Vagina (tissue), 2 donors: ENCODE measurements around the gene TIPIN. TPM values are rescaled to one million over a fixed set of nuclear protein-coding genes. Genes with fewer than 3 reads are reported as not detected.
"Not testable (repeated sequence)": the region's sequence is repeated elsewhere in the genome, so short reads cannot be mapped to it uniquely, and the experiment has no call there.

Source experiments
- DNase-seq, 2 donors: peaks; one replicate each; pipeline ENCODE4 v3.0.0-alpha.2; 2017; ENCODE audit errors: extremely low spot score in 2 of 2
- H3K27ac ChIP-seq: fragments of 200-600 bp; sonication (generic); one replicate; pipeline ENCODE4 v1.5.1; 2019
- H3K27me3 ChIP-seq: fragments of 200-600 bp; sonication (generic); one replicate; pipeline ENCODE4 v1.5.1; 2019
- H3K36me3 ChIP-seq, 2 donors: fragments of 200-600 bp; sonication (generic); one replicate each; pipeline ENCODE4 v1.5.1; 2017 to 2019
- H3K4me1 ChIP-seq: fragments of 200-600 bp; sonication (generic); one replicate; pipeline ENCODE4 v1.5.1; 2019
- H3K4me3 ChIP-seq, 2 donors: fragments of 200-600 bp; sonication (generic); 1 replicate in 1 of 2; 2 replicates in 1 of 2; pipeline ENCODE4 v1.5.1; 2016 to 2019
- H3K9me3 ChIP-seq: fragments of 200-600 bp; sonication (generic); one replicate; pipeline ENCODE4 v1.5.1; 2019
- CTCF ChIP-seq, 3 experiments: fragments of 450-650 bp in 2 of 3; fragments of 200-600 bp in 1 of 3; sonication (generic) in 1 of 3; IDR thresholded peaks; one replicate each; pipeline ENCODE4 v1.5.1; 2017 to 2019; ENCODE audit warnings: antibody characterized with exemption in 3 of 3, mild to moderate bottlenecking in 2 of 3, moderate library complexity in 2 of 3
- POLR2A ChIP-seq, 2 donors: fragments of 450-650 bp; IDR thresholded peaks; one replicate each; pipeline ENCODE4 v1.6.1; 2017; ENCODE audit warnings: antibody characterized with exemption in 2 of 2, mild to moderate bottlenecking in 2 of 2, moderate library complexity in 2 of 2
- POLR2AphosphoS5 ChIP-seq, 2 donors: sonication (generic); formaldehyde crosslinking; IDR thresholded peaks; one replicate each; pipeline ENCODE4 v1.9.0; 2017; ENCODE audit warnings: antibody characterized with exemption in 2 of 2, mild to moderate bottlenecking in 2 of 2, low read depth in 1 of 2; ENCODE audit not compliant: insufficient read depth in 1 of 2
- intact Hi-C: fragments of 100-400 bp; cut with DNase I; formaldehyde crosslinking; loops from one replicate; pipeline ENCODE4 v1.15.1; 2023
- total RNA-seq: library from RNA; depleted of rRNA; stranded (reverse); fragments of >200 nt; gene quantifications from one replicate; pipeline ENCODE4 v1.2.3, GENCODE V29; 2016

The TIPIN gene
- total RNA-seq, 1 donor from 2014 or later = 7.9 TPM

GRCh38 chr15:66394915-66395314 is 38.4 kb upstream of the TIPIN start:
- TF ChIP-seq CTCF (IDR thresholded peaks at IDR 0.05) = no peak
- no peak for TF ChIP-seq POLR2AphosphoS5 (IDR thresholded peaks at IDR 0.05; ENCODE audit: insufficient read depth in 1 of 2, low read depth in 1 of 2)
- TF ChIP-seq POLR2A (IDR thresholded peaks at IDR 0.05) = no peak
- H3K4me3 ChIP-seq = no peak overlapping the region
- no peaks in the 10 kb centered on the region for H3K36me3 ChIP-seq
- no peaks in the 10 kb centered on the region for H3K27me3 ChIP-seq
- H3K27ac ChIP-seq = no peak overlapping the region
- no peaks in the 10 kb centered on the region for H3K9me3 ChIP-seq
- DNase-seq = no peak
- peaks cover 28% of the 10 kb centered on the region for H3K4me1 ChIP-seq
- intact Hi-C loops = no loop called here

DNA sequence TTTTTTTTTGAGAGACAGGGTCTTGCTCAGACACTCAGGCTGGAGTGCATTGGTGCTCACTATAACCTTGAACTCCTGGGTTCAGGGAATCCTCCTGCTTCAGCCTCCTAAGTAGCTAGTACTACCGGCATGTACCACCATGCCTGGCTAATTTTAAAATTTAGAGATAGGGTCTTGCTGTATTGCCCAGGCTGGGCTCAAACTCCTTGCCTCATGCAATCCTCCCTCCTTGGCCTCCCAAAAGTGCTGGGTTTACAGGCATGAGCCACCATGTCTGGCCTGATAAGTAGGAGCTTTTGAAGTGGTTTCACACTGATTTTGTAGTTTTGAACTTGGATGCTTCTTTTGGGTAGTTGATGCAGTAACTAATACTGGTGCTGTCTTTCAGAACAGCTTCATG is 38.0 kb upstream of the TIPIN start:
- no peaks in the 10 kb centered on the region for H3K36me3 ChIP-seq
- H3K9me3 ChIP-seq = no peaks in the 10 kb centered on the region
- H3K4me1 ChIP-seq = peaks cover 32% of the 10 kb centered on the region
- no peak overlapping the region for H3K27ac ChIP-seq
- H3K27me3 ChIP-seq = no peaks in the 10 kb centered on the region
- DNase-seq = no peak
- intact Hi-C loops = no loop called here
- H3K4me3 ChIP-seq = no peak overlapping the region
- TF ChIP-seq POLR2AphosphoS5 (IDR thresholded peaks at IDR 0.05; ENCODE audit: insufficient read depth in 1 of 2, low read depth in 1 of 2) = no peak
- TF ChIP-seq POLR2A (IDR thresholded peaks at IDR 0.05) = no peak
- TF ChIP-seq CTCF (IDR thresholded peaks at IDR 0.05) = no peak

- intact Hi-C loops = not testable (repeated sequence)
Measured at GRCh38 chr15:66393037-66393436, 36.6 kb upstream of the TIPIN start.

DNA sequence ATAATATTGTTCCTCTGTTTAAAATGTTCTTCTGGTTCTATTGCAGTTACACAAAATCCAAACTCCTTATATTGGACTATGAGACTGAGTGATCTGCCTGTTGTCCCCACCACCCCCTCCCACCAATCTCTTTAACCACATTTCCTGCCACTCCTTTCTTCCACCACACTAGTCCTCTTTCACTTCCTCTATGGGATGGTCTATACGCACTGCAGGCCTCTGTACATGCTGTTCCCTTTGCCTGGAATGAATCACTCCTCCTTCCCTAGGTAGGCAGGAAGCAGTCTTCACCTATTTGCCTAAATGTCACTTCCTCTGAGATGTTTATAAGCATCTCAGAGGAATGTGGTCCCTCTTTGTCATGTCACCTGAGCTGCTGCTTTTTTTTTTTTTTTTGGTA is 34.2 kb upstream of the TIPIN start:
- no peaks in the 10 kb centered on the region for H3K9me3 ChIP-seq
- no peaks in the 10 kb centered on the region for H3K36me3 ChIP-seq
- no peak for DNase-seq
- intact Hi-C loops = no loop called here
- H3K27ac ChIP-seq = no peak overlapping the region
- no peak overlapping the region for H3K4me3 ChIP-seq
- TF ChIP-seq POLR2A (IDR thresholded peaks at IDR 0.05) (no peak), POLR2AphosphoS5 (IDR thresholded peaks at IDR 0.05; ENCODE audit: insufficient read depth in 1 of 2, low read depth in 1 of 2) (no peak), CTCF (IDR thresholded peaks at IDR 0.05) (no peak)
- H3K27me3 ChIP-seq = no peaks in the 10 kb centered on the region
- H3K4me1 ChIP-seq = peaks cover 55% of the 10 kb centered on the region

More at GRCh38 chr15:66393037-66393436, 36.6 kb upstream of the TIPIN start:
- H3K4me1 ChIP-seq = peaks cover 45% of the 10 kb centered on the region
- H3K27ac ChIP-seq, H3K36me3 ChIP-seq, H3K9me3 ChIP-seq, DNase-seq, H3K4me3 ChIP-seq, H3K27me3 ChIP-seq: not testable (repeated sequence)

DNA sequence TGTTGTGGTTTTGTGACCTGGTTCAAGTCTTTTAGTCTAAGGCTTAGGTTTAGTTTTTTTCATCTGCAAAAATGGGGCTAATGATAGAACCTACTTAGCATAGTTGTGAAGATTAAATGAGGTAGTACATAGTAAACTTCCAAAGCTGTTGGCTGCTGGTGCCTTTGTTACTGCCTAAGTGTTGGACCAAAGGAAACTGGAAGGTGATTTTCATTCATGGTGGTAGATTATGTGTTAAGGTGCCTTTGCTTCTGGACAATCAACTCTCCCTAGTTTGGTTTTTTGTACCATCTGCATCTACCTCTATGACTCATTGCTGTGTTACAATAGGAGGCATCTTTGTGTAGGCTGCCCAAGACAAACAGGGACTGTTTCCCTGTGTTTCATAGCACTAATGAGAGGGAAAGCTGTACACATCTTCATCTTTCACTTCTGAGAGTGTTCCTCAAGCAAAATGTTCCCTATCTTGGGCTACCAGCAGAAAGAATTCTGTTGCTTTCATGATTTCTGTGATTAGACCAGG is 33.4 kb upstream of the TIPIN start:
- H3K27me3 ChIP-seq = no peaks in the 10 kb centered on the region
- no peak overlapping the region for H3K4me3 ChIP-seq
- peaks cover 61% of the 10 kb centered on the region for H3K4me1 ChIP-seq
- intact Hi-C loops = no loop called here
- H3K27ac ChIP-seq = no peak overlapping the region
- H3K36me3 ChIP-seq = no peaks in the 10 kb centered on the region
- no peaks in the 10 kb centered on the region for H3K9me3 ChIP-seq
- TF ChIP-seq POLR2A (IDR thresholded peaks at IDR 0.05) = no peak
- TF ChIP-seq POLR2AphosphoS5 (IDR thresholded peaks at IDR 0.05; ENCODE audit: insufficient read depth in 1 of 2, low read depth in 1 of 2) = no peak
- TF ChIP-seq CTCF (IDR thresholded peaks at IDR 0.05) = no peak
- no peak for DNase-seq
